K562 (cell line): ENCODE results near the gene ELOB. TPM values are rescaled to one million over a fixed set of nuclear protein-coding genes. Genes with fewer than 3 reads are reported as not detected.

Source experiments
- DNMT1 ChIP-seq: fragments of 450-650 bp; IDR thresholded peaks from 2 replicates; pipeline ENCODE4 v1.6.1; 2016; ENCODE audit warnings: antibody characterized with exemption, mild to moderate bottlenecking
- HNRNPK ChIP-seq: fragments of 200-400 bp; formaldehyde crosslinking; IDR thresholded peaks from one replicate; pipeline ENCODE4 v1.6.1; 2018; ENCODE audit warnings: mild to moderate bottlenecking, low read depth, low read length; ENCODE audit not compliant: poor library complexity, severe bottlenecking
- NFIC ChIP-seq: fragments of 450-650 bp; IDR thresholded peaks from 2 replicates; pipeline ENCODE4 v1.6.1; 2017; ENCODE audit warnings: mild to moderate bottlenecking, inconsistent platforms
- NONO ChIP-seq, 2 experiments: fragments of 200-400 bp in 1 of 2; fragments of 450-650 bp in 1 of 2; formaldehyde crosslinking in 1 of 2; IDR thresholded peaks; 2 replicates each; pipeline ENCODE4 v1.6.1; 2017; ENCODE audit warnings: low read depth in 2 of 2, mild to moderate bottlenecking in 2 of 2, moderate library complexity in 2 of 2, low read length in 1 of 2
- SMARCC2 ChIP-seq: fragments of 450-650 bp; IDR thresholded peaks from 2 replicates; pipeline ENCODE4 v1.6.1; 2017; ENCODE audit warnings: antibody characterized with exemption, moderate library complexity, mild to moderate bottlenecking, low read depth
- SOX6 ChIP-seq: fragments of 450-650 bp; IDR thresholded peaks from 2 replicates; pipeline ENCODE4 v1.6.1; 2014; ENCODE audit warnings: mild to moderate bottlenecking
- TAF1 ChIP-seq: IDR thresholded peaks from 2 replicates; pipeline ENCODE4 v1.6.1; 2011; ENCODE audit warnings: mild to moderate bottlenecking, low read length, moderate library complexity; ENCODE audit not compliant: insufficient read depth, control insufficient read depth, severe bottlenecking; ENCODE audit errors: extremely low read depth
- polyA plus RNA-seq, 8 experiments: library from polyadenylated mRNA; depleted of rRNA in 4 of 8; stranded (reverse) in 5 of 8; unstranded in 3 of 8; fragments of >200 nt; fragmentation: Nextera tagmentation in 2 of 8; fragmentation: Illumina TruSeq in 1 of 8; extraction: Ambion mirVana in 2 of 8; extraction: Trizol in 1 of 8; gene quantifications; 2 replicates each; pipeline versions ENCODE4 v1.2.1 to v1.2.3, GENCODE V29; 2011 to 2014; ENCODE audit warnings: inconsistent platforms in 1 of 8, missing spikeins in 1 of 8
- total RNA-seq, 7 experiments: library from RNA; depleted of rRNA in 6 of 7; stranded (reverse); fragments of >200 nt in 6 of 7; fragmentation: Illumina TruSeq in 2 of 7; extraction: Trizol in 2 of 7; gene quantifications; 2 replicates each; pipeline versions ENCODE4 v1.2.1 to v1.2.3, GENCODE V29; 2011 to 2021; ENCODE audit warnings: low replicate concordance in 1 of 7
- TF ChIP-seq, protein P1 (sequence below), 2 experiments: fragments of 450-650 bp; IDR thresholded peaks; 2 replicates each; pipeline ENCODE4 v1.6.1; 2018; ENCODE audit warnings: mild to moderate bottlenecking in 2 of 2, low read depth in 1 of 2; ENCODE audit not compliant: partially characterized antibody in 2 of 2
- TF ChIP-seq, protein P2 (sequence below): fragments of 250-450 bp; sonication (Bioruptor Pico); IDR thresholded peaks from 2 replicates; pipeline ENCODE4 v1.4.0; 2020; ENCODE audit warnings: mild to moderate bottlenecking
- TF ChIP-seq, protein P3 (sequence below): fragments of 450-650 bp; IDR thresholded peaks from 2 replicates; pipeline ENCODE4 v1.6.1; 2017; ENCODE audit warnings: antibody characterized with exemption
- TF ChIP-seq, protein P4 (sequence below): sonication (generic); formaldehyde crosslinking; IDR thresholded peaks from 2 replicates; pipeline ENCODE4 v1.8.0; 2022; ENCODE audit warnings: mild to moderate bottlenecking, missing genetic modification reagents
- TF ChIP-seq, protein P5 (sequence below): fragments of 450-650 bp; IDR thresholded peaks from 2 replicates; pipeline ENCODE4 v1.7.0; 2016; ENCODE audit warnings: borderline replicate concordance
- TF ChIP-seq, protein P6 (sequence below): sonication (generic); formaldehyde crosslinking; IDR thresholded peaks from 2 replicates; pipeline ENCODE4 v1.8.1; 2022; ENCODE audit warnings: missing genetic modification reagents

The ELOB gene
- total and polyA plus RNA-seq, 9 of the 15 experiments (the other 6 are each of a cell fraction or from before 2014, with no cell fraction given), result 63.2 to 791 (median 237) TPM

DNA sequence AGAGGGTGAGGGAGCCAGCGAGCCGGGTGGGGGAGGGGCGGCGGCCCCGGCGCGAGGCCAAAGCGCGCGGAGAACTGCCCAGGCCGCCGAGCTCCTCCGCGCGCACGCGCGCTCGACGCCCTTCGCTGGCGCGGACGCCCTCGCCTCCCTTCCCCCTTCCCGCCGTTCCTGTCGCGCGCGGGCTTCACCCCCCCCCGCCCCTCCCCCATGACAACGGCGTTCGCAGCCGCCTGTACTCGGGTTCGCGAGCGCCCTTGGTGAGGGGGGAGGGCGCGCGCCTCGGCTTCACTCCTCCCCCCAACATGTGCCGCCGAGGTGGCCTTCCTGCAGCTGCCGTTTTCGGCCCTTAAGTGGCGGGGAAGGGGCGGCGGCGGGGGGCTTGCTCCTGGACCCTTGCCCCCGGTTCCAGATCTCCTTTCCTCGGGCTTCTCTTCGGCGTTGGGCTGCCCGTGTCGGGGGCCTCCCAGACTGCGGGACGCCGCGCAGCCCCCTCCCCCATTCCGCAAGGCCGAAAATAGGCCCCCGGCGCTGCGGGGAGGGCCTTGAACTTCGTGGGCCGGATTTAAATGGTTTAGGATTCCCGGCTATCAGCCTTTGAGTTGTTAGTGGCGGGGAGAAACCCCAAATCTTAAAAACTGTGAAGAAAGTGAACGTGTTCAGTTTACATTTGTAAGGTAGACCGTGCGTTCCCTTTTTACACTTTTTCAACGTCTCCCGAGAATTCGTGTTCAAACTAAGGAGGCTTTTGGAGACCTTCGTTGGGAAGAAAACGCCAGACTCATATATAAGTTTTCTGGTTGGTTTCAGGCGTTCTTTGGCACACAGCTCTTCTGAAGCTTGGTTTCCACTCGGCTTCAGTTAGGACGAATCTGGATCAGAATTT is 24.0 kb downstream of the ELOB start (continued):
- TF ChIP-seq, protein P1, sequence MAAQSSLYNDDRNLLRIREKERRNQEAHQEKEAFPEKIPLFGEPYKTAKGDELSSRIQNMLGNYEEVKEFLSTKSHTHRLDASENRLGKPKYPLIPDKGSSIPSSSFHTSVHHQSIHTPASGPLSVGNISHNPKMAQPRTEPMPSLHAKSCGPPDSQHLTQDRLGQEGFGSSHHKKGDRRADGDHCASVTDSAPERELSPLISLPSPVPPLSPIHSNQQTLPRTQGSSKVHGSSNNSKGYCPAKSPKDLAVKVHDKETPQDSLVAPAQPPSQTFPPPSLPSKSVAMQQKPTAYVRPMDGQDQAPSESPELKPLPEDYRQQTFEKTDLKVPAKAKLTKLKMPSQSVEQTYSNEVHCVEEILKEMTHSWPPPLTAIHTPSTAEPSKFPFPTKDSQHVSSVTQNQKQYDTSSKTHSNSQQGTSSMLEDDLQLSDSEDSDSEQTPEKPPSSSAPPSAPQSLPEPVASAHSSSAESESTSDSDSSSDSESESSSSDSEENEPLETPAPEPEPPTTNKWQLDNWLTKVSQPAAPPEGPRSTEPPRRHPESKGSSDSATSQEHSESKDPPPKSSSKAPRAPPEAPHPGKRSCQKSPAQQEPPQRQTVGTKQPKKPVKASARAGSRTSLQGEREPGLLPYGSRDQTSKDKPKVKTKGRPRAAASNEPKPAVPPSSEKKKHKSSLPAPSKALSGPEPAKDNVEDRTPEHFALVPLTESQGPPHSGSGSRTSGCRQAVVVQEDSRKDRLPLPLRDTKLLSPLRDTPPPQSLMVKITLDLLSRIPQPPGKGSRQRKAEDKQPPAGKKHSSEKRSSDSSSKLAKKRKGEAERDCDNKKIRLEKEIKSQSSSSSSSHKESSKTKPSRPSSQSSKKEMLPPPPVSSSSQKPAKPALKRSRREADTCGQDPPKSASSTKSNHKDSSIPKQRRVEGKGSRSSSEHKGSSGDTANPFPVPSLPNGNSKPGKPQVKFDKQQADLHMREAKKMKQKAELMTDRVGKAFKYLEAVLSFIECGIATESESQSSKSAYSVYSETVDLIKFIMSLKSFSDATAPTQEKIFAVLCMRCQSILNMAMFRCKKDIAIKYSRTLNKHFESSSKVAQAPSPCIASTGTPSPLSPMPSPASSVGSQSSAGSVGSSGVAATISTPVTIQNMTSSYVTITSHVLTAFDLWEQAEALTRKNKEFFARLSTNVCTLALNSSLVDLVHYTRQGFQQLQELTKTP (IDR thresholded peaks at IDR 0.05; ENCODE audit: low read depth in 1 of 2, partially characterized antibody in 2 of 2), result peak in 1 of 2 experiments; percentile 63
- peak in 1 of 2 experiments; percentile 0; a peak in 2 of 4 replicates for TF ChIP-seq NONO (IDR thresholded peaks at IDR 0.05; ENCODE audit: low read depth in 2 of 2, low read length in 1 of 2)
- TF ChIP-seq, protein P2, sequence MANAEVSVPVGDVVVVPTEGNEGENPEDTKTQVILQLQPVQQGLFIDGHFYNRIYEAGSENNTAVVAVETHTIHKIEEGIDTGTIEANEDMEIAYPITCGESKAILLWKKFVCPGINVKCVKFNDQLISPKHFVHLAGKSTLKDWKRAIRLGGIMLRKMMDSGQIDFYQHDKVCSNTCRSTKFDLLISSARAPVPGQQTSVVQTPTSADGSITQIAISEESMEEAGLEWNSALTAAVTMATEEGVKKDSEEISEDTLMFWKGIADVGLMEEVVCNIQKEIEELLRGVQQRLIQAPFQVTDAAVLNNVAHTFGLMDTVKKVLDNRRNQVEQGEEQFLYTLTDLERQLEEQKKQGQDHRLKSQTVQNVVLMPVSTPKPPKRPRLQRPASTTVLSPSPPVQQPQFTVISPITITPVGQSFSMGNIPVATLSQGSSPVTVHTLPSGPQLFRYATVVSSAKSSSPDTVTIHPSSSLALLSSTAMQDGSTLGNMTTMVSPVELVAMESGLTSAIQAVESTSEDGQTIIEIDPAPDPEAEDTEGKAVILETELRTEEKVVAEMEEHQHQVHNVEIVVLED (CRISPR knock-in tag), result no peak
- TF ChIP-seq, protein P3, sequence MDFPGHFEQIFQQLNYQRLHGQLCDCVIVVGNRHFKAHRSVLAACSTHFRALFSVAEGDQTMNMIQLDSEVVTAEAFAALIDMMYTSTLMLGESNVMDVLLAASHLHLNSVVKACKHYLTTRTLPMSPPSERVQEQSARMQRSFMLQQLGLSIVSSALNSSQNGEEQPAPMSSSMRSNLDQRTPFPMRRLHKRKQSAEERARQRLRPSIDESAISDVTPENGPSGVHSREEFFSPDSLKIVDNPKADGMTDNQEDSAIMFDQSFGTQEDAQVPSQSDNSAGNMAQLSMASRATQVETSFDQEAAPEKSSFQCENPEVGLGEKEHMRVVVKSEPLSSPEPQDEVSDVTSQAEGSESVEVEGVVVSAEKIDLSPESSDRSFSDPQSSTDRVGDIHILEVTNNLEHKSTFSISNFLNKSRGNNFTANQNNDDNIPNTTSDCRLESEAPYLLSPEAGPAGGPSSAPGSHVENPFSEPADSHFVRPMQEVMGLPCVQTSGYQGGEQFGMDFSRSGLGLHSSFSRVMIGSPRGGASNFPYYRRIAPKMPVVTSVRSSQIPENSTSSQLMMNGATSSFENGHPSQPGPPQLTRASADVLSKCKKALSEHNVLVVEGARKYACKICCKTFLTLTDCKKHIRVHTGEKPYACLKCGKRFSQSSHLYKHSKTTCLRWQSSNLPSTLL, result no peak
- TF ChIP-seq, protein P4, sequence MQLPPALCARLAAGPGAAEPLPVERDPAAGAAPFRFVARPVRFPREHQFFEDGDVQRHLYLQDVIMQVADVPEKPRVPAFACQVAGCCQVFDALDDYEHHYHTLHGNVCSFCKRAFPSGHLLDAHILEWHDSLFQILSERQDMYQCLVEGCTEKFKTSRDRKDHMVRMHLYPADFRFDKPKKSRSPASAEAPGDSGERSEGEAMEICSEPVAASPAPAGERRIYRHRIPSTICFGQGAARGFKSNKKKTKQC (CRISPR knock-in tag), result no peak
- TF ChIP-seq TAF1, result no peak
- TF ChIP-seq DNMT1, result no peak
- TF ChIP-seq HNRNPK, result peak; percentile 87
- TF ChIP-seq SOX6, result no peak
- TF ChIP-seq, protein P5, sequence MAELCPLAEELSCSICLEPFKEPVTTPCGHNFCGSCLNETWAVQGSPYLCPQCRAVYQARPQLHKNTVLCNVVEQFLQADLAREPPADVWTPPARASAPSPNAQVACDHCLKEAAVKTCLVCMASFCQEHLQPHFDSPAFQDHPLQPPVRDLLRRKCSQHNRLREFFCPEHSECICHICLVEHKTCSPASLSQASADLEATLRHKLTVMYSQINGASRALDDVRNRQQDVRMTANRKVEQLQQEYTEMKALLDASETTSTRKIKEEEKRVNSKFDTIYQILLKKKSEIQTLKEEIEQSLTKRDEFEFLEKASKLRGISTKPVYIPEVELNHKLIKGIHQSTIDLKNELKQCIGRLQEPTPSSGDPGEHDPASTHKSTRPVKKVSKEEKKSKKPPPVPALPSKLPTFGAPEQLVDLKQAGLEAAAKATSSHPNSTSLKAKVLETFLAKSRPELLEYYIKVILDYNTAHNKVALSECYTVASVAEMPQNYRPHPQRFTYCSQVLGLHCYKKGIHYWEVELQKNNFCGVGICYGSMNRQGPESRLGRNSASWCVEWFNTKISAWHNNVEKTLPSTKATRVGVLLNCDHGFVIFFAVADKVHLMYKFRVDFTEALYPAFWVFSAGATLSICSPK, result no peak
- no peak for TF ChIP-seq NFIC
- TF ChIP-seq, protein P6, sequence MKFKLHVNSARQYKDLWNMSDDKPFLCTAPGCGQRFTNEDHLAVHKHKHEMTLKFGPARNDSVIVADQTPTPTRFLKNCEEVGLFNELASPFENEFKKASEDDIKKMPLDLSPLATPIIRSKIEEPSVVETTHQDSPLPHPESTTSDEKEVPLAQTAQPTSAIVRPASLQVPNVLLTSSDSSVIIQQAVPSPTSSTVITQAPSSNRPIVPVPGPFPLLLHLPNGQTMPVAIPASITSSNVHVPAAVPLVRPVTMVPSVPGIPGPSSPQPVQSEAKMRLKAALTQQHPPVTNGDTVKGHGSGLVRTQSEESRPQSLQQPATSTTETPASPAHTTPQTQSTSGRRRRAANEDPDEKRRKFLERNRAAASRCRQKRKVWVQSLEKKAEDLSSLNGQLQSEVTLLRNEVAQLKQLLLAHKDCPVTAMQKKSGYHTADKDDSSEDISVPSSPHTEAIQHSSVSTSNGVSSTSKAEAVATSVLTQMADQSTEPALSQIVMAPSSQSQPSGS (CRISPR knock-in tag), result no peak
- no peak for TF ChIP-seq SMARCC2
